Stimulated activated CD8-positive, alpha-beta memory T cell treated with anti-CD3 and anti-CD28 coated beads, Interleukin-15, amount 100 ng/mL, for 48 hours (primary cell): ENCODE results near the gene CDK15.

Source experiments
- DNase-seq, 2 donors: peaks; one replicate each; pipeline ENCODE4 v3.0.0-alpha.2; 2020; ENCODE audit warnings: low read depth in 2 of 2

CDK15 gene

DNA sequence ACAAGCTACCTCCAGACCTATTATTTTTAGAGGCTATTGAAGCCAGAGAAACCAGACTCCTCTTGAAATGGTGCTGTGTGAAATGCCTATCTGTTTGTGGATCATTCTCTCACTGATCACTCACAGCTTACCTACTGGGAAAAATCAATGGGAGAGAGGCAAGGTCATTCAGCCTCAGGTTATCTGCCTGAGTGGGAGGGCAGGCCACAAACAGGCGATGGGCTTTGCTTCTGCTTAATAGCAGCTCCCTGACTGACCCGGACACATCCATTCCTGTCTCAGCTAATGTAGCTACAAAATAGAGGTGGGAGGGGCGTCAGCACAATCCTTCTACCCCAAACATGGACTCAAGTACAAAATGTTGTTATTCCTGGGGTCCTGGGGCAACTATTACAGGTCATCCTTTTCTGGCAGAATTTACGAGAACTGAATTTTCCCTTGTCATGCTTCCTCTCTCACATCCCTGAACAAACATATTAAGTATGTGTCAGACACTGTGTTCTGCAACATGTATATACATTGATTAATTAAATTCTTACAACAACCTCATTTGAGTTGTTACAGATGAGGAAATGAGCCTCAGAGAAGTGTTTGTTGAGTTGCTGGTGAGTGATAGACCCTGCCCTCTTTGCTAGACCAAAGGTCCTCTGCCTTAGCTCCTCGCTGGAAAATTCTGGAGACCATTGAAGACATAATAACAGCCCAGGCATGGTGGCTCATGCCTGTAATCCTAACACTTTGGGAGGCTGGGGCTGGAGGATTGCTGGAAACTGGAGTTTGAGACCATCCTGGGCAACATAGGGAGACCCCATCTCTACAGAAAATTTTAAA is 60.5 kb downstream of the CDK15 start:
- DNase-seq, result no peak

DNA sequence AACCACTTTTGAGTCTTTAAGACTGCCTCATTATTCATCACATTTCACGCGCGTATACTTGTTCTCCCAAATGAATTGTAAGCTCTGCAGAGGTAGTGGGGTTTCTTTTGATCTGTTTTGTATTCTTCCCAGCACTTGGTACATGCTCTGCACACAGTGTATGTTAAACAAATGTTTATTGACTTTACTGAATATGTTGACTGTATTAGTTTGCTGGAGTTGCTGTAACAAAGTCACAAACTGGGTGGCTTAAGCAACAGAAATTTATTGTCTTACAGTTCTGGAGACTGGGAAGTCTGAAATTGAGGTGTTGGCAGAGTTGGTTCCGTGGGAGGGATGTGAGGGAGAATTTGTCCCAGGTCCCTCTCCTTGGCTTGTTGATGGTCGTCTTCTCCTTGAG is 65.1 kb downstream of the CDK15 start:
- DNase-seq, result no peak

DNA sequence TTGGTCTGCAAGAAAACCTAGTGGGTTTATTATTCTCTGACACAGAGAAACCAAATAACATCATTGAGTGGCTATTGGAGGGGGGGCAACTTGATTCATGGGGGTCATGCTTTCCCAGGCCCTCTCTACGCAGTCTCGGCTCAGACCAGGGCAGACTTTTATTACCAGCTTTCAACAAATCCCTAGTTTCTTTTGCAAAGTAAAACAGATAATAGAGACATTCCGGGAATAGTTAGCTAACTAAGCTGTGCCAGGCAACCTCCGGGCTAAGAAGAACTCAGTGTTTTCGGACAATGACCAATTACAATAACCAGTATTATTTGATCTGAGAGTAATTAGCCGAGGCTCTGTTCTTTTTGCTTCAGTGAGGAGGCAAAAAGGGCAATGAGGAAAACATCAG is 66.3 kb downstream of the CDK15 start:
- no peak for DNase-seq

DNA sequence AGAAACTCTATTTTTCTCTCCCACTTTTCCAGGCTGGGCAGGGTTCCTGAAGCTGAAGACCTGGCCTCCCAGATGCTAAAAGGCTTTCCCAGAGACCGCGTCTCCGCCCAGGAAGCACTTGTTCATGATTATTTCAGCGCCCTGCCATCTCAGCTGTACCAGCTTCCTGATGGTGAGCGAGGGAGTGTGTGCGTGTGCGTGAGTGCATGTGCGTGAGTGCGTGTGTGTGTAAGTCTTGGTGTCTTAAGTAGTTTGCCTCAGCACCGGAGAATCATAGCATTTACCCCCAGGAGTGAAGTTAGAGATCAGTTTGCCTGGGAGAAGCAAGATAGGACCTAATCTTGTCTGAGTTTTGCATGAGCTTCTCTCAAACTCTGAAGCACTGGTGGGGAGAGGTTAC is 73.7 kb downstream of the CDK15 start:
- DNase-seq, result no peak

DNA sequence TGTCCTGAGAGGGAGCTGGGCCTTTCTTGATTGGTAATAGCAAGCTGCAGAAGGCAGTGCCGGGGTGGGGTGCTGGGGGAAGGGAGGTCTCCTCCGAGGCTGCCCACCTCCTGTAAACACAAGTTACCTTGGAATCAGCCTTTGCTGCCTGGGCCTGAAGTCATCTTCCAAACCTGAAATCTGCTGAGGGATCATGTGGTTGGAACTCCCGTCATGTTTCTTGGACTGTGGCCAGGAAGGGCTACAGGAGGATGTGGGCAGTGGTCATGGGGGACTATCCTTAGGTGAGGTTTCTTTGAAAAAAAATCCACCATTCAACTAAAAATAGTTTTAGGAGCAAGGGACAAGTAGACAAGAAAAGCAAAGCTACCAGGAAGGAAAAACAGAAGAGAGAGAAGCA is 74.2 kb downstream of the CDK15 start:
- DNase-seq, result no peak

DNA sequence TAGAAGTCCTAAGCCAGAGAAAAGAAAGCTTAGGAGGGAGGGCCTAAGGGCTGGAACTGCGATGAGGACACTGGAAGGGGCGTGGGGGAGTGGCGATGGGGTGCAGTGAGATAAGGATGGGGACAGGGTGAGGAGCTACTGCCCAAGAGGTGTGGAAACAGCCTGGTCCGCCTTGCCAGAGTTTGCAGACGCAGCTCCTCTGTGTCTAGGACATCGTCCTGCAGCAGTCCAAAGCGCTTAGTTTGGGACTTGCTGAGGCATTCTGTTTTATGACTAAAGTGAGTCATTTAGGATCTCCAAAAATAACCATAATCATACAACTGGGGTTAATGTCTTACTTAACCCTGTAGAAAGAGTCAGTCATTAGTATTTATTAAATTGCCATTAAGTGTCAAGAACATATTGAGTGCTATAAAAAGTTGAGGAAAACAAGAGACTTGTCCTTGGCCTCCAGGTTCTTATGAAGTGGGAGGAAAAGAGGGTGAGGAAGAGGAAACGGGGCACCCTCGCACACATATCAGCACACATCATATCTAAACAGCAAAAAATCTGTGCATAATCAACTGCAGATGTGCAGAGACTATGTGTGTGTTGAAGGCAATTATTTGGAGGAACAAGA is 74.8 kb downstream of the CDK15 start:
- DNase-seq, result no peak

DNA sequence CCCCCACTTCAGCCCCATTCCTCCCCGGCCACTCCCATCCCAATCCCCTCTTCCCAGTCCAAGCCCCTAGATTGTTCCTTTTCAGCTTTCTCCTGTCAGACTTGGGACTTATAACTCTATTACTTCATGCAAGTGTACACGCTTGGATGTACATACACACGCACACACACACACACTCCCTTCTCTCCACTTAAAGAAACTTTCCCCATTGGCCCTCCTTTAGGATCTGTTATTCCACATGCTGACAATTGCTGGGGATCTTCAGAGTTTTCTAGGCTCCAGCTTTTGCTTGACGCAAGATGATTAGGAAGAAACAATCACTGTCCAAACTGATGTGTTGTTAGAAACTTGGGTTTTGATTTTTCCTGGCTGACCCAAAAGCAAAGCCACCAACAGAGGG is 75.4 kb downstream of the CDK15 start:
- no peak for DNase-seq

DNA sequence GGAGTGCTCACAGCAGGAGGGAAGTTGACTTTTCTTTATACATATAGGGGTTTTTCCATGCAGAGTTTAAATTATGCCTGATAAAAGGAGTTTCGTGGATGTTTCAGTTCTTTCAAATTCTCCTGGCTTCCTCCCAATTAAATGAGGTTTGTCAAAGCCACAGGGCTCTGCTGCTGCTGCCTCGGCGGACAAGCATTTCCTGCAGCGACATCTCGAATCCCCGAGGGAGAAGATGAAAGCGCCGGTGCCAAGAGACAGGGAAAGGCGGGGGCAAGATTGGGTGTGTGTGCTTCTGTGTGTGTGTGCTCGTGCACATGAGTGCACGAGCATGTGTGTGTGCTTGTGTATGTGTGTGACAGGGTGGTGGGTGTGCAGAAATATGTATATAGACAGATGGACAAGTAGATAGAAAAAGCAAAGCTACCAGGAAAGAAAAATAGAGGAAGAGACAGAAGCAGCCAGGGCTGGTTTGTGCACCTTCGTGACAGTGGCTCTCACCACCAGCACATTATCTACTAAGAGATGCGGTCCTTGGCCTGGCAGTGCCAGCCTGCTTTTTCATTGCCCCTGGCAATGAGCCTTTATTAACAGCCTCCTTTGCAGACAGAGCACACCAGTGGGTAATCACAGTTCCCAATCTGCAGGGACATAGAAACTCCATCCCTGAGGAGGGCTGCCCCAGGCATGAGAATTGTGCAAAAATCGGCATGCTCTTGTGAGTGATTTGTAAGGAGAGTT is 76.2 kb downstream of the CDK15 start:
- no peak for DNase-seq

DNA sequence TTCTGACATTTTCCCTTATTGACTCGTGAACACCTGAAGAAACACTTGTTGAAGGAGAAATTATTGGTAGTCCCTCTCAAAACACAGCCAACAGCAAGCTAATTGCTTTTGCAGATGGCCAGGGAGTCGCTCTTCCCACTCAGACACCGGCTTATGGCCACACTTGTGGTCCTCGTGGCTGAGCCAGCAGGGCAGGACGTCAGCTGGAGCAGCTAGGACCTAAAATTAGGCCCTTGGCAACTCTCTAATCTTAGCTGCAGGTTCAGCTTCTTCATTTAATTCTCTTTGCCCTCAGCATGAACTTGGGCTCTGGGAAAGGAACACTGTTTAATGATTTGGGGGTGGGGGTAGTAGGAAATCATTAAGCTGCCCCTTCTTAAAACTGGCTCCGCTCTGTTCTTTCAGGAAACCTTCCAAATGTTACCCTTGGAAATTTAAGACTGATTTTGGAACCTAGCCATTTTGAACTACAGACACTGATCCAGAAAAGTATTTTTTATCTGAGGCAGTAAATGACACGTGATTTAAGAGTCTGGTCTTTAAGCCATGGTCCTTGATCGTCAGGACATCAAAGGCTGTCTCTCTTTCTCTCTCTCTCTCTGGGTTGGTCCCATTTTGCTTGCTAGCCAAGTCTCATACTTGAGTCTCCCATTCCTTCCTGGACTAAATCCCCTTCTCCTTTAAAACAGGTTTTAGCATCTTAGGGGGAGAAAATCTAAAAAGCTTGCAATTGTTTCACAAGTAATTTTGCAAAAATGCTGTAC is 77.5 kb downstream of the CDK15 start:
- DNase-seq, result no peak

DNA sequence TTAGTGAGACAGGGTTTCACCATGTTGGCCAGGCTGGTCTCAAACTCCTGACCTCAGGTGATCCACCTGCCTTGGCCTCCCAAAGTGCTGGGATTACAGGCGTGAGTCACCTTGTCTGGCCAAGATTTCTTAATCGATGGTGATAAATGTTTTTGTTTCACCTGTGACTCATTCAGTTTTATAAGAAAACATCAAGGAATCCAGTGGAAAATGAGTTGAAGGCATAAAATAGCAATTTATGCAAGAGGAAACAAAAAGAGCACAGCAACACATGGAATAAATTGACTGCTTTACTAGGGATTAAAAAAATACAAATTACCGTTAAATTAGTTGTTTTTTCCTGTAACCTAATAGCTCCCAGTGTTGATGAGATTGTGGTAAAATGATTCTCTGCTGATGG is 80.2 kb downstream of the CDK15 start:
- no peak for DNase-seq

DNA sequence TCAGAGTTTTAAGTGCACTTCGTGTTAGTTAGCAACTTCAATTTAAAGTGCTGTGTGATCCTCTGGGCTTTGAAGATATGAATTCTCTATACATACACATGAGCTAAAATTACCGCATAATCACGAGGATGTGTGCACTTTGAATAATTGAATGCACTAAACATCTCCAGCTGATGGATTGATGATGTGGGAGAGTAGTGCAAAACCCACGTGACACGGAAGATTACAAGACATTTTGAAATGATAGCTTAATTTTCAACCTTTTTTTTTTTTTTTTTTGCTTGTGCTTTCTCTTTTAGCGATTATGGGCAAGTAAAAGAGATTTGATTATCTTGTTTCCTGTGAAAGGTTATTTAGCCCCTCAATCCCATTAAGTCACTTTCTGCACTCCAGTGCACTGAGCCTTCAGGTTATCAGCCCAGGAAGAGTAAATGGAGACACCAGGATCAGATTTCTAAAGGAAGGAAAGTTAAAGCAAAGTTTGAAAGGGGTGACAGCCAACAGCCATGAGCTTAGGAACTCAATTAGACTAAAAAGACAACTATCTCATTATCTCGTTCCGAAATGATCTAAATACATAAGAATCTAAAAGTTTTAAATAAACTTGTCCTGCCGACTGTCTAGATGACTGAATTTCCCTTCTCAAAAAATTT is 81.6 kb downstream of the CDK15 start:
- DNase-seq, result no peak

DNA sequence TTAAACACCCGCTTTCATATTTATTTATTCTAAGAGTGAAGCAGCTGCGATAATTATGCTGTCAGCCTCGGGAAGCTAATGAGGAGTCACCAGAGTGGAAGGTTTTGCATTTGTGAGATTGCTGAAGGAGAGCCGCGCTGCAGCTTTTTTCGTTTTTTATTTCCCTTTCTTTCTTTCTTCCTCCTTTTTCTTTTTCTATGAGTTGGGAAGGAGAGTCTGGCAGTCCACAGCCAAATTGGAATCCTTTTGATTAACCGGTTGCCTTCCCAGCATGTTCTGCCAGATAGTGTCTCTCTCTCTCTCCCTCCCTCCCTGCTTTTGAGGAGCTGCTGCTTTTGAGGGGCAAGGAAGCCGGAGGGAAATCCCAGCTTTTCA is 82.1 kb downstream of the CDK15 start:
- DNase-seq, result no peak

DNA sequence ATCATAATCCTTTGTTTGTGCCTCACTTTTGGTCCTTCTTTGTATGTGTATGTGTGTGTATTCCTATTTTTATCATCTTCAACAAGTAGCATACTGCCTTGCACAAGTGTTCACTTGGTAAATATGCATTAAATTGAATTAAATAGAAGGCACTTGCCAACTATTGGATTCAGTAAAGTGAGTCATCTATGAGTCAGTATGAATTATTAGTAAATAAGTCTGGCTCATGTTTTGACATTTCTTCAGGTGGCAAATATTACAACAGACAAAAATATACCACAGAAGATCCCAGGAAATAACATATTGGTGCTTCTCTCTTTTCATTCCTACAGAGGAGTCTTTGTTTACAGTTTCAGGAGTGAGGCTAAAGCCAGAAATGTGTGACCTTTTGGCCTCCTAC is 84.1 kb downstream of the CDK15 start:
- DNase-seq, result no peak

DNA sequence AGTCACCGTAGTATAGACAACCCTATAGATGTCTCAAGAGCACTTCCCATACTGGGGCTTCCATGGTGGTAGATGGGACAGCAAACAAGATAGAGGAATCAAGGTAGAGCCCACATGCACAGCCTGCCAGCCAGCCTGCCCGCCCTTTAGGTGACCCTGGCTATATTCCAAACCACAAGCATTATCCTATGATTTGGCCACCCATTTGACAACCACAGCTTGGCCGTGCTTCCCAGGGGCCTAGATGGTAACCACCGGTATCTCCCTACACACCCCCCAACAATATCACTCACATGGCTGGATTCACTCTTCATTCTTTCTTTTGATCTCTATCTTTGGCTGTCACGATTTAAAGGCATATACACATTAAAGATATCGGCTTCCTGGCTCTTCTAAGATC is 85.3 kb downstream of the CDK15 start:
- DNase-seq, result no peak

DNA sequence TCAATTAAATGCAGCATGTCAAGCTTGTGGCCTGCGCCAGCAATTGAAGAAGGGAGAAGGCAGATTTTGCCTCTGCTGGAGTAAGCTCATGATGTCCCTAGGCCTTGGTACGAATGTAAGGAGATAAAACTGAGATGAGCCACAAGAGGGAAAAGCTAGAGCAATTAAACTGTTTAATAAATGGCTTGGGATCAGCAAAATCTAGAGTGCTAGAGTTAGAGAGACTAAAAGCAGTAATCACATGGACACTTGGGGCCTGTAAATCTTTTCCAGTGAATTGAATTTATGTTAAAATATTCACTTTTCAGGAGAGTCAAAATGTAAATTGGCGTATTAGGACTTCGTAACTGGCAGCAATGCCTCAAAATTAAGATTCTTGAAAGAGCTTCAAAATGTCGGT is 86.2 kb downstream of the CDK15 start:
- no peak for DNase-seq

DNA sequence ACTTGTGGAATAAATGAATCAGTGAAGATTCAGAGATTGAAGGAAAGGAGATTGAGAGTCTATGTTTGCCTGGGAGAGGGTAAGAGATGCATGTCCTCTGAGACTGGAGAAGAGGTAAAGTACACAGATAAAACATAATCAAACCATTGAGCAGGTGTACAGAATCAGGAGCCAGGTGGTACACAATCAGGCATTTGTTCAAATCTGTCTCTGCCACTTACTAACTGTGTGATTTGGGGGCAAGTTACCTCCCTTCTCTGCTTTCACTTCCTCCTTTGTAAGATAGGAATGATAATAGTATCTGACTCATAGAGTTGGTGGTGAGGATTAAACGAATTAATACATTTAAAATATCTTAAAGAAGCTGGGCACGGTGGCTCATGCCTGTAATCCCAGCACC is 94.0 kb downstream of the CDK15 start:
- no peak for DNase-seq

DNA sequence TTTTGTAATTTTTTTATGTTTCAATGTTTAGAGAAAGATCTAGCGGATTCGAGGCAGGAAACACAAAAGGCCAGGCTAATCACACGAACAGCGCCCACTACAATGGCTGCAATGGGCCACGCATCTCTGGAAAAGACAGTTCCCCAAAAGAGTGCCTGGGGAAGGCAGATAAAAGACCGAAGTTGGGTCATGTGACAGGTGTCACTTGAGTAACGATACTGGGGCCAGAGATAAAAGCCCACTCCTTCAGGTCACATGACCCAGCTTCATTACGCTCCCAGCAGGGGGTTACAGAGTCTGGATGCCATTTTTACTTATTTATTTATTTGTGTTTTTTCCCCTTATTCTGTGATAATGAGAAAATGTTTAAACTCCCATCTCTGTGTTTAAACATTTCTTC is 95.4 kb downstream of the CDK15 start:
- no peak for DNase-seq

DNA sequence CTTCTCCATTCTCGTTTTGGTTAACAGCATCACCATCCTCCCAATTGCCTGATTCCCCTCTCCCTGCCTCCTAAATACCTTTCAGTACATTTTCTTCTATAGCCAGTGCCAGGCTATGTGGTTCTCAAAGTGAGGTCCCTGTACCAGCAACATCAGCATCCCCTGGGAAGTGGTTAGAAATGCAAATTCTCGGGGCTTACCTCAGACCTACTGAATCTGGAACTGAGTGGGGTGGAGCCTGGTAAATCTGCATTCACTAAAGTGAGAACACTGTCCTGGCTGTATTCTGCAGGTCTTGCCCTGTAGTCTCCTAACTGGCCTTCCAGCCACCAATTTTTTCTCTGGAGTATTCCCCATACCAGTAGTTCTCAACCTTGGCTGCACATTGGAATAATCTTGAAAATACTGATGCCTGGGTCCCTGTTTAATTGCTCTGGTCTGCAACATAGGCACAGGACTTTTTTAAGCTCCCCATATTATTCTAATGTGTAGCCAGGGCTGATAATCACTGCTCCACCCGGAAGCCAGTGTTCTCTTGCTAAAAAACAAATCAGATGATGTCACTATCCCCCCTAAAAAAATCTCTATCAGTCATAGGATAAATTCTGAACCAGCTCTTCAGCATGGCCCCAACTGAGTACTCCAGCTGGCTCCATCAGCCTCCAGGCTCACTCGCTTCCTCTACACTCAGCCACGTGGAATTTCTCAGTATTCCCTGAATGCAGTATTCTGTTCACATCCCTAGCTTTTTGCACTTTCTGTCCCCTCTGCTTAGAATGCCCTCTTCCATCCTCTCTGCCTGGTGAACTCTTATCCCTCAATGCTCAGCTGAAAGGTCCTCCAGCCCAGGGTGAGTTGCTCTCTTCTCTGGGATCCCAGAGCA is 98.4 kb downstream of the CDK15 start:
- no peak for DNase-seq

DNA sequence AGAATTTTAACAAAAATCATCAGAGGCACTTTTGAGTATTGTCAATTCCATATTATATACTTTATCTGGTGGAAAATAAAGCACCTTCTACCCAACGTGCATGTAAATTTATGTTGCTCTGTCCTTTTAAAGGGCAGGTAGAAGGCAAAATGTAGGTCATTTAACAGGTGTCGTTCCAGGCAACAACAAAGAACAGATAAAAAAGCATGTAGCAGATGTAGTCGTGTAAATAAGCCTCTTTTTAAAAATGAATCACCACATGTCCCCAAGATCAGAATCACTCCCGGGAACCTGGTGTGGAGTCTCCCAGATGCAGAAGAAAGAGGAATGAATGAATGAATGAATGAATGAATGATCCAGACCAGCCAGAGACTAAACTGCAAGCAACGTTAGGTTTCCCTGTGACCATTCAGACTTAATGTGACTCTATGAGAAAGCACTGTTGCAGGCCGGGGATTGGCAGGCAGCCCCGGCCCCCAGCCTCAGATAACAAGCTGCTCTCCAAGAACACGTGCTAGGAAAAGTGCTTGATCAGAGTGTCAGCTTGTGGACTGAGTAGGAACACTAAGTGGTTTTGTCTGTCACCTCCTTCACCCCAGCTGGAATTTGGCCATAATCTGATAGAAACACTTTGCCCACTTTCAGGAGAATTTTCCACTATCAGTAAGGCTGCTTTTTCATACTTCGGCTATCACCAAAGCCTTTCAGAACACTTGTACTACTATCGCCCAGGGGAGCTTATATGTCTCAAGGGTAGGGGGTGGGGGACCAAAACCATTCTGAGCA is 100.6 kb downstream of the CDK15 start:
- no peak for DNase-seq

DNA sequence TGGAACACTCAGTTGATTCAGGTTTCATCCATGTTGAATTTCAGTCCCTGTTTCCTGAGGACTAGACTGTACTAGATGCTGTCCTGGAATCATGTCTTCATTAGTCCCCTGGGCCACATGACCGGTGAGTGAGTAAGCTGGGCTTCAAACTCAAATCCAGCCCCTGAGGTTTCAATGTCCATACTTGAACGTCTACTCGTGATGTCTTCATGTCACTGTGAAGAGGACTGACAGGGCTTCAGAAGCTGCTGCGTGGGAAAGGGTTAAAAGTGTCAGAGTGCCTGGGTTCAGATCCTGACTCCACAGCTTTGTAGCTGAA is 101.2 kb downstream of the CDK15 start:
- DNase-seq, result no peak
